SK-N-SH treated with all-trans-retinoic acid at 6 μM for 48 hours (cell line): ENCODE data around the gene IL17RC.
A peak's percentile ranks its signal among the peaks of the same experiment; 100 is the strongest.

ENCODE experiments used
- ATAC-seq: fragments of 200-7000 bp; cut with Tn5 transposase; 3 replicates; pipeline ENCODE4 v1.9.1; 2020; ENCODE audit warnings: mild to moderate bottlenecking, moderate library complexity
- ARNTL ChIP-seq: fragments of 450-650 bp; formaldehyde crosslinking; IDR thresholded peaks from 2 replicates; pipeline ENCODE4 v1.5.0; 2020; ENCODE audit warnings: low read depth, mild to moderate bottlenecking, moderate library complexity, borderline replicate concordance
- CREB5 ChIP-seq: fragments of 250-450 bp; sonication (Bioruptor Pico); IDR thresholded peaks from 2 replicates; pipeline ENCODE4 v1.5.1; 2020; ENCODE audit warnings: low read depth, mild to moderate bottlenecking, moderate library complexity
- CSDC2 ChIP-seq: fragments of 250-450 bp; sonication (Bioruptor Pico); IDR thresholded peaks from 2 replicates; pipeline ENCODE4 v1.5.0; 2020; ENCODE audit warnings: mild to moderate bottlenecking, moderate library complexity
- CSRNP3 ChIP-seq: fragments of 250-450 bp; sonication (Bioruptor Pico); IDR thresholded peaks from 2 replicates; pipeline ENCODE4 v1.5.1; 2021; ENCODE audit warnings: mild to moderate bottlenecking, moderate library complexity
- ESRRG ChIP-seq: fragments of 250-450 bp; sonication (Bioruptor Pico); IDR thresholded peaks from 2 replicates; pipeline ENCODE4 v1.6.1; 2021; ENCODE audit warnings: mild to moderate bottlenecking
- OSR1 ChIP-seq: fragments of 250-450 bp; sonication (Bioruptor Pico); IDR thresholded peaks from 2 replicates; pipeline ENCODE4 v1.8.0; 2022; ENCODE audit warnings: moderate library complexity, mild to moderate bottlenecking, inconsistent platforms
- PATZ1 ChIP-seq: fragments of 250-450 bp; sonication (Bioruptor Pico); IDR thresholded peaks from 2 replicates; pipeline ENCODE4 v1.8.0; 2020; ENCODE audit warnings: mild to moderate bottlenecking, moderate library complexity, borderline replicate concordance
- POU6F1 ChIP-seq: fragments of 250-450 bp; sonication (Bioruptor Pico); IDR thresholded peaks from 2 replicates; pipeline ENCODE4 v1.8.0; 2021; ENCODE audit warnings: low read depth, mild to moderate bottlenecking, moderate library complexity, borderline replicate concordance
- PPARA ChIP-seq: fragments of 250-450 bp; sonication (Bioruptor Pico); IDR thresholded peaks from 2 replicates; pipeline ENCODE4 v1.5.0; 2020; ENCODE audit warnings: mild to moderate bottlenecking, borderline replicate concordance
- RARB ChIP-seq: fragments of 250-450 bp; sonication (Bioruptor Pico); IDR thresholded peaks from 2 replicates; pipeline ENCODE4 v1.8.0; 2021; ENCODE audit warnings: mild to moderate bottlenecking, moderate library complexity
- SNAI2 ChIP-seq: fragments of 250-450 bp; sonication (Bioruptor Pico); IDR thresholded peaks from 2 replicates; pipeline ENCODE4 v1.5.0; 2020; ENCODE audit warnings: mild to moderate bottlenecking, moderate library complexity
- TCF4 ChIP-seq: fragments of 250-450 bp; sonication (Bioruptor Pico); IDR thresholded peaks from 2 replicates; pipeline ENCODE4 v1.8.0; 2021; ENCODE audit warnings: mild to moderate bottlenecking, moderate library complexity, borderline replicate concordance
- TOX ChIP-seq: fragments of 250-450 bp; sonication (Bioruptor Pico); IDR thresholded peaks from 2 replicates; pipeline ENCODE4 v1.8.0; 2021; ENCODE audit warnings: mild to moderate bottlenecking, moderate library complexity, borderline replicate concordance
- TSHZ2 ChIP-seq: fragments of 250-450 bp; sonication (Bioruptor Pico); IDR thresholded peaks from 2 replicates; pipeline ENCODE4 v1.5.0; 2020; ENCODE audit warnings: mild to moderate bottlenecking, moderate library complexity
- ZFP3 ChIP-seq: fragments of 250-450 bp; sonication (Bioruptor Pico); IDR thresholded peaks from 2 replicates; pipeline ENCODE4 v1.5.0; 2020; ENCODE audit warnings: mild to moderate bottlenecking, moderate library complexity
- ZFP30 ChIP-seq: fragments of 450-650 bp; formaldehyde crosslinking; IDR thresholded peaks from 2 replicates; pipeline ENCODE4 v1.5.0; 2022; ENCODE audit warnings: mild to moderate bottlenecking, moderate library complexity
- ZNF565 ChIP-seq: fragments of 450-650 bp; formaldehyde crosslinking; conservative IDR thresholded peaks from 2 replicates; pipeline ENCODE4 v1.5.0; 2020; ENCODE audit warnings: low read depth, mild to moderate bottlenecking, moderate library complexity
- ZNF70 ChIP-seq: fragments of 450-650 bp; formaldehyde crosslinking; IDR thresholded peaks from 2 replicates; pipeline ENCODE4 v1.5.0; 2020; ENCODE audit warnings: mild to moderate bottlenecking, moderate library complexity
- ZNF8 ChIP-seq: fragments of 450-650 bp; formaldehyde crosslinking; IDR thresholded peaks from 2 replicates; pipeline ENCODE4 v1.5.0; 2020; ENCODE audit warnings: mild to moderate bottlenecking, moderate library complexity

IL17RC gene

GRCh38 chr3:9947025-9947995, 30.4 kb downstream of the IL17RC start:
- TF ChIP-seq CREB5 (CRISPR knock-in tag) (no peak), ESRRG (no peak), ZNF8 (CRISPR knock-in tag) (no peak), ARNTL (CRISPR knock-in tag) (no peak), POU6F1 (no peak), TCF4 (CRISPR knock-in tag) (no peak), ZNF70 (no peak), TOX (no peak), ZFP30 (CRISPR knock-in tag) (no peak), OSR1 (CRISPR knock-in tag) (no peak)
- ATAC-seq: peak; percentile 79

GRCh38 chr3:9948586-9948985, 31.7 kb downstream of the IL17RC start:
- no peak for TF ChIP-seq POU6F1
- TF ChIP-seq PPARA: no peak
- no peak for TF ChIP-seq TCF4 (CRISPR knock-in tag)
- TF ChIP-seq CSDC2: no peak
- TF ChIP-seq PATZ1: no peak
- no peak for TF ChIP-seq CSRNP3
- TF ChIP-seq OSR1 (CRISPR knock-in tag): no peak
- TF ChIP-seq RARB: no peak
- no peak for TF ChIP-seq ESRRG
- no peak for TF ChIP-seq ARNTL (CRISPR knock-in tag)
- TF ChIP-seq ZNF70: no peak
- no peak for TF ChIP-seq TOX
- no peak for TF ChIP-seq ZNF565 (CRISPR knock-in tag)
- no peak for TF ChIP-seq SNAI2 (CRISPR knock-in tag)
- no peak for TF ChIP-seq ZFP3 (CRISPR knock-in tag)
- no peak for TF ChIP-seq ZNF8 (CRISPR knock-in tag)
- no peak for TF ChIP-seq TSHZ2 (CRISPR knock-in tag)
- no peak for ATAC-seq
